ENCODE data around the gene ARHGEF10L.

GRCh38 chr1:17542645-17543044 is 3.1 kb downstream of the ARHGEF10L start:
- TF ChIP-seq CTCF (IDR thresholded peaks at IDR 0.05) (no peak), POLR2A (IDR thresholded peaks at IDR 0.05) (no peak), EP300 (IDR thresholded peaks at IDR 0.05) (no peak)
